H1 (cell line): ENCODE data around the gene CLEC16A. TPM values are rescaled to one million over a fixed set of nuclear protein-coding genes. Genes with fewer than 3 reads are reported as not detected.

Experiments used
- CTCF ChIA-PET: fragments of 300-600 bp; sonication (Branson Sonifier 250); formaldehyde crosslinking; loops from one replicate; lab custom pipeline; 2021; ENCODE audit not compliant: partially characterized antibody; lab: Charles Lee
- POLR2A ChIA-PET: fragments of 300-600 bp; sonication (Branson Sonifier 250); formaldehyde crosslinking; loops from one replicate; lab custom pipeline; 2021; ENCODE audit warnings: inconsistent platforms; ENCODE audit not compliant: partially characterized antibody; lab: Charles Lee
- DNase-seq, 2 experiments: peaks; one replicate each; pipeline versions ENCODE4 v3.0.0 to v3.0.0-alpha.2; 2010 to 2022; ENCODE audit warnings: low spot score in 2 of 2, low read depth in 1 of 2, mixed read lengths in 1 of 2
- FAIRE-seq: peaks from 2 replicates; lab custom pipeline; 2011; peaks lifted over from hg19 to GRCh38; lab: Jason Lieb, UNC
- H2AFZ ChIP-seq: 2 replicates; pipeline ENCODE4 v1.8.1; 2012; ENCODE audit warnings: low read length, inconsistent platforms
- H2AK5ac ChIP-seq: 2 replicates; pipeline ENCODE4 v1.6.1; 2013; ENCODE audit warnings: low read depth, low read length
- H2BK120ac ChIP-seq: replicated peaks from 2 replicates; pipeline ENCODE3; 2013; ENCODE audit warnings: low read depth, low read length, inconsistent platforms
- H2BK12ac ChIP-seq: 2 replicates; pipeline ENCODE4 v1.6.1; 2013; ENCODE audit warnings: low read depth, low read length
- H2BK15ac ChIP-seq: 2 replicates; pipeline ENCODE4 v1.6.1; 2013; ENCODE audit warnings: low read length
- H2BK20ac ChIP-seq: 2 replicates; pipeline ENCODE4 v1.6.1; 2013; ENCODE audit warnings: low read length
- H2BK5ac ChIP-seq: 2 replicates; pipeline ENCODE4 v1.6.1; 2013; ENCODE audit warnings: low read depth, low read length
- H3K14ac ChIP-seq: 2 replicates; pipeline ENCODE4 v1.6.1; 2013; ENCODE audit warnings: inconsistent platforms; ENCODE audit not compliant: insufficient read length
- H3K18ac ChIP-seq: 2 replicates; pipeline ENCODE4 v1.6.1; 2013; ENCODE audit warnings: low read length; ENCODE audit errors: extremely low read depth
- H3K23ac ChIP-seq: 2 replicates; pipeline ENCODE4 v1.6.1; 2013; ENCODE audit warnings: inconsistent platforms; ENCODE audit not compliant: insufficient read length
- H3K23me2 ChIP-seq: 2 replicates; pipeline ENCODE4 v1.6.1; 2013; ENCODE audit warnings: low read depth, low read length
- H3K27ac ChIP-seq: 2 replicates; pipeline ENCODE4 v1.6.1; 2011; ENCODE audit warnings: low read depth, low read length, inconsistent platforms
- H3K27me3 ChIP-seq, 4 experiments: replicated peaks in 1 of 4; 1 replicate in 1 of 4; 2 replicates in 3 of 4; pipeline versions ENCODE4 v1.6.1 to v1.8.1; 2011 to 2013; ENCODE audit warnings: low read length in 3 of 4, mild to moderate bottlenecking in 3 of 4, inconsistent platforms in 2 of 4, mixed read lengths in 2 of 4, moderate library complexity in 1 of 4; ENCODE audit not compliant: control insufficient read depth in 3 of 4, insufficient read depth in 3 of 4; ENCODE audit errors: extremely low read depth in 1 of 4
- H3K36me3 ChIP-seq, 4 experiments: 2 replicates each; pipeline versions ENCODE4 v1.6.1 to v1.8.1; 2011 to 2013; ENCODE audit warnings: mild to moderate bottlenecking in 4 of 4, low read length in 3 of 4, moderate library complexity in 2 of 4, control low read depth in 1 of 4, inconsistent platforms in 1 of 4; ENCODE audit not compliant: insufficient read depth in 4 of 4, control insufficient read depth in 2 of 4
- H3K4ac ChIP-seq: replicated peaks from 2 replicates; pipeline ENCODE3; 2013; ENCODE audit warnings: low read length, low read depth, mixed read lengths, inconsistent platforms; ENCODE audit not compliant: insufficient read length
- H3K4me1 ChIP-seq, 4 experiments: replicated peaks in 1 of 4; 1 replicate in 1 of 4; 2 replicates in 3 of 4; pipeline versions ENCODE4 v1.6.1 to v1.8.1; 2011 to 2013; ENCODE audit warnings: low read length in 3 of 4, inconsistent platforms in 2 of 4, mixed read lengths in 1 of 4; ENCODE audit not compliant: insufficient read depth in 4 of 4, control insufficient read depth in 3 of 4
- H3K4me2 ChIP-seq, 2 experiments: 2 replicates each; pipeline versions ENCODE4 v1.6.1 to v1.8.1; 2011 to 2013; ENCODE audit warnings: low read depth in 2 of 2, low read length in 2 of 2, control low read depth in 1 of 2, inconsistent platforms in 1 of 2, mild to moderate bottlenecking in 1 of 2; ENCODE audit not compliant: insufficient read depth in 1 of 2
- H3K4me3 ChIP-seq, 4 experiments: fragments of 200-600, 300-600 bp in 1 of 4; sonication (generic), shearing (Covaris generic), sonication (Bioruptor Twin) in 1 of 4; 2 replicates each; pipeline versions ENCODE4 v1.5.1 to v1.8.1; 2011 to 2016; ENCODE audit warnings: low read length in 4 of 4, low read depth in 3 of 4, control low read depth in 2 of 4, inconsistent platforms in 2 of 4, mild to moderate bottlenecking in 2 of 4, mixed read lengths in 1 of 4, moderate library complexity in 1 of 4; ENCODE audit not compliant: insufficient read depth in 2 of 4; ENCODE audit errors: extremely low read depth in 1 of 4
- H3K56ac ChIP-seq: replicated peaks from 2 replicates; pipeline ENCODE3; 2013; ENCODE audit warnings: low read depth, mild to moderate bottlenecking, mixed read lengths, low read length, inconsistent platforms; ENCODE audit not compliant: insufficient read length
- H3K79me1 ChIP-seq: 2 replicates; pipeline ENCODE4 v1.6.1; 2013; ENCODE audit warnings: low read depth, low read length, control low read depth
- H3K79me2 ChIP-seq, 2 experiments: 2 replicates each; pipeline versions ENCODE4 v1.6.1 to v1.8.1; 2012 to 2013; ENCODE audit warnings: low read length in 2 of 2, mild to moderate bottlenecking in 2 of 2, inconsistent platforms in 1 of 2; ENCODE audit not compliant: insufficient read depth in 2 of 2, control insufficient read depth in 1 of 2
- H3K9ac ChIP-seq, 4 experiments: replicated peaks in 1 of 4; 1 replicate in 1 of 4; 2 replicates in 3 of 4; pipeline versions ENCODE4 v1.6.1 to v1.8.1; 2011 to 2013; ENCODE audit warnings: low read depth in 3 of 4, low read length in 3 of 4, control low read depth in 2 of 4, mild to moderate bottlenecking in 2 of 4, moderate library complexity in 2 of 4, inconsistent platforms in 1 of 4; ENCODE audit errors: extremely low read depth in 1 of 4
- H3K9me3 ChIP-seq, 2 experiments: 2 replicates each; pipeline versions ENCODE4 v1.6.1 to v1.8.1; 2012 to 2013; ENCODE audit warnings: mild to moderate bottlenecking in 2 of 2, moderate library complexity in 2 of 2, control low read depth in 1 of 2, inconsistent platforms in 1 of 2, low read depth in 1 of 2, low read length in 1 of 2, mixed read lengths in 1 of 2; ENCODE audit not compliant: insufficient read depth in 2 of 2
- H4K20me1 ChIP-seq, 2 experiments: replicated peaks in 1 of 2; 2 replicates each; pipeline versions ENCODE3 to v1.8.1; 2011 to 2013; ENCODE audit warnings: inconsistent platforms in 2 of 2, low read length in 2 of 2, mild to moderate bottlenecking in 1 of 2; ENCODE audit not compliant: insufficient read depth in 2 of 2, control insufficient read depth in 1 of 2
- H4K5ac ChIP-seq: 2 replicates; pipeline ENCODE4 v1.6.1; 2013; ENCODE audit warnings: low read length, low read depth, mixed read lengths, inconsistent platforms; ENCODE audit not compliant: insufficient read length
- H4K8ac ChIP-seq: 2 replicates; pipeline ENCODE4 v1.8.0; 2013; ENCODE audit warnings: mild to moderate bottlenecking, moderate library complexity, low read length, inconsistent platforms; ENCODE audit not compliant: insufficient read depth; ENCODE audit errors: extremely low read depth
- H4K91ac ChIP-seq: replicated peaks from 2 replicates; pipeline ENCODE3; 2013; ENCODE audit warnings: low read length, mixed read lengths, inconsistent platforms; ENCODE audit not compliant: insufficient read length
- BRCA1 ChIP-seq: IDR thresholded peaks from 2 replicates; pipeline ENCODE4 v1.6.1; 2012; ENCODE audit warnings: low read depth, low read length, improper control_type of control experiment
- EGR1 ChIP-seq: IDR thresholded peaks from 2 replicates; pipeline ENCODE4 v1.6.1; 2011; ENCODE audit warnings: low read depth, low read length, borderline replicate concordance
- EZH2 ChIP-seq: fragments of 200-600 bp; sonication (generic); IDR thresholded peaks from 2 replicates; pipeline ENCODE4 v1.7.1; 2012; ENCODE audit warnings: low read depth, mild to moderate bottlenecking, moderate library complexity, low read length, inconsistent platforms; ENCODE audit not compliant: severe bottlenecking
- HDAC2 ChIP-seq, 2 experiments: fragments of 300-600 bp in 1 of 2; sonication (generic) in 1 of 2; IDR thresholded peaks; 2 replicates each; pipeline ENCODE4 v1.6.1; 2011 to 2012; ENCODE audit warnings: low read depth in 2 of 2, low read length in 2 of 2, mild to moderate bottlenecking in 2 of 2, moderate library complexity in 2 of 2, borderline replicate concordance in 1 of 2, inconsistent platforms in 1 of 2
- HDAC6 ChIP-seq: IDR thresholded peaks from one replicate; pipeline ENCODE4 v1.7.1; 2012; ENCODE audit warnings: low read depth, mild to moderate bottlenecking, inconsistent platforms, low read length, moderate library complexity
- KDM1A ChIP-seq: fragments of 200-600, 300-600 bp; sonication (generic); IDR thresholded peaks from 2 replicates; pipeline ENCODE4 v1.7.1; 2016; ENCODE audit warnings: mild to moderate bottlenecking, low read length, borderline replicate concordance
- POU5F1 ChIP-seq: IDR thresholded peaks from 2 replicates; pipeline ENCODE4 v1.6.1; 2011; ENCODE audit warnings: low read depth, mild to moderate bottlenecking, low read length, moderate library complexity
- RNF2 ChIP-seq: fragments of 200-900, 300-1000 bp; sonication (generic); IDR thresholded peaks from 2 replicates; pipeline ENCODE4 v1.7.1; 2016; ENCODE audit warnings: borderline replicate concordance, low read depth, mild to moderate bottlenecking, antibody characterized with exemption, low read length; ENCODE audit not compliant: poor library complexity, severe bottlenecking; ENCODE audit errors: missing control alignments
- SIX5 ChIP-seq: IDR thresholded peaks from 2 replicates; pipeline ENCODE4 v1.6.1; 2011; ENCODE audit warnings: mild to moderate bottlenecking, low read depth, low read length
- SUZ12 ChIP-seq: fragments of 200-600 bp; sonication (generic); IDR thresholded peaks from 2 replicates; pipeline ENCODE4 v1.6.1; 2012; ENCODE audit warnings: mild to moderate bottlenecking, inconsistent platforms, low read length, moderate library complexity, mixed read lengths
- TAF7 ChIP-seq: optimal IDR thresholded peaks from 2 replicates; pipeline ENCODE3; 2011; ENCODE audit warnings: low read depth, mild to moderate bottlenecking, inconsistent platforms, low read length, moderate library complexity, borderline replicate concordance
- TEAD4 ChIP-seq: IDR thresholded peaks from 2 replicates; pipeline ENCODE4 v1.6.1; 2012; ENCODE audit warnings: low read depth, low read length, inconsistent platforms, mixed read lengths
- WGBS, 2 experiments: shearing (Covaris generic) in 1 of 2; methylation state at CpG; one replicate each; pipeline versions ENCODE4 v1.1.6 to v1.1.7; 2013 to 2015; ENCODE audit warnings: low lambda C conversion rate in 2 of 2, mixed read lengths in 2 of 2, inconsistent platforms in 1 of 2, low coverage in 1 of 2, missing lambda C conversion rate in 1 of 2; ENCODE audit not compliant: insufficient replicate concordance in 2 of 2, insufficient coverage in 1 of 2, insufficient read length in 1 of 2; ENCODE audit errors: extremely low coverage in 1 of 2, missing lambda C conversion rate in 1 of 2; 5-methylcytosine and 5-hydroxymethylcytosine counted together
- polyA plus RNA-seq, 7 experiments: library from polyadenylated mRNA; depleted of rRNA in 3 of 7; stranded (reverse) in 5 of 7; unstranded in 2 of 7; fragments of >200 nt in 5 of 7; fragments of 200-250 nt in 2 of 7; gene quantifications; 1 replicate in 5 of 7; 2 replicates in 1 of 7; 4 replicates in 1 of 7; pipeline versions ENCODE4 v1.2.1 to v1.2.3, GENCODE V29; 2011 to 2013; ENCODE audit warnings: missing spikeins in 2 of 7, mixed read lengths in 2 of 7
- total RNA-seq: library from RNA; stranded (reverse); fragmentation: NEBNext Ultra II Directional; extraction: Animal tissue kit (Norgen Biotek cat#: 25700); gene quantifications from 2 replicates; pipeline ENCODE4 v1.2.1, GENCODE V29; 2021

The CLEC16A gene
- total and polyA plus RNA-seq, 2 of the 8 experiments (the other 6 are each of a cell fraction or from before 2014, with no cell fraction given), result 7.6 to 19.3 TPM

DNA sequence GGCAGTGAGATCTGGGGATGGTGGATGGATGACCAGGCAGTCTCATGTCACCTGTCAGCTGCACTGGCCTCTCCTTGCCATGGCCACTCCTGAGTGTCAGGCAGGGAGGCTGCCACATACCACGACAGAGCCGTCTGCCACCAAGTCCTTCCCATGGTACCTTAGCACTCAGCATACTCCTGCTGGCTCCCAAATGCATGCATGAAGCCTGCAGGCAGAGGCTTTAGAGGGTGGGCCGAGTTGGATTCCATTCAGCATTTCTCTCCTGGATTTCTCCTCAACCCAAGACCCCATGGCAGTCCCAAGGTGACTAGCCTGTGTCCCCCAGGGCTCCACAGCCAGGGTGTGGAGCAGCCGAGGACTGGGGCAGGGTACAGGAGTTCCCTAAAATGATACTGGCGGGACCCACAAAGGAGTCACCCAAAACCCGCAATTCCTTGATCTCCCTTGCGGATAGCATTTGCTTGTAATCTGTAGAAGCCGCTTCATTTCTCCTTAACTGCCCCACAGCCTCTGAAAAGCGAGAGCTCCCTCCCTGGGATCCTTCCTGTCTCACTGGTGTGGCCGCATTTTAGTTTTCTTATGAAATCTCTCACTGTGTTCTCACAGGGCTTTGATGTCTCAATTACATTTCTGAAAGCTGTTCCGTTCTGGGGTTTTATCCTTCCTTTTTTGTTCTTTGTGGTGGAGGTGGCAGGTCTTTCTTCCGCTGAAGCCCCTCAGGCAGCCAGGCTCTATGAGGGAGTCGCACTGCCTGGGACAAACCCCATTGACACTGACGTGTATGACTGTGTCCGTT is 170.2 kb downstream of the CLEC16A start:
- ChIA-PET POLR2A (interaction anchor here (1.0 kb wide), 1 partner anchor 8 kb away, joined by 5 read pairs; no protein-coding TSS in a partner anchor), CTCF (interaction anchor here (0.6 to 1.2 kb wide), 2 partner anchors 62 to 257 kb away, joined by 3 read pairs; no protein-coding TSS in a partner anchor)
- H3K79me1 ChIP-seq, result no peaks in the 10 kb centered on the region
- no peak overlapping the region; the same call in 1 of the 2 replicates for H4K8ac ChIP-seq
- peaks cover 0 to 2% of the 10 kb centered on the region in 2 experiments for H4K20me1 ChIP-seq
- H3K4ac ChIP-seq, result no peak overlapping the region
- H3K4me1 ChIP-seq, result peaks cover 0 to 6% (median 0%) of the 10 kb centered on the region in 4 experiments; a peak in 3 of 7 replicates
- no peak overlapping the region for H2AFZ ChIP-seq
- H2BK120ac ChIP-seq, result no peak overlapping the region
- no peak overlapping the region for H2BK15ac ChIP-seq
- no peaks in the 10 kb centered on the region for H3K9me3 ChIP-seq
- H3K9ac ChIP-seq, result no peak overlapping the region
- no peak overlapping the region for H2BK20ac ChIP-seq
- no peaks in the 10 kb centered on the region; the same call in 1 of the 2 replicates for H3K23me2 ChIP-seq
- no peak overlapping the region for H3K23ac ChIP-seq
- no peak overlapping the region for H3K4me2 ChIP-seq
- H3K4me3 ChIP-seq, result no peak overlapping the region
- H3K36me3 ChIP-seq, result no peaks in the 10 kb centered on the region
- TF ChIP-seq RNF2 (no peak), HDAC2 (IDR thresholded peaks at IDR 0.05; ENCODE audit: borderline replicate concordance in 1 of 2, low read depth in 2 of 2, low read length in 2 of 2) (no peak), HDAC6 (no peak), KDM1A (no peak), SUZ12 (no peak), EZH2 (no peak), SIX5 (no peak), EGR1 (no peak), POU5F1 (no peak), TAF7 (no peak), BRCA1 (no peak), TEAD4 (no peak)
- no peak overlapping the region for H3K14ac ChIP-seq
- no peaks in the 10 kb centered on the region for H3K79me2 ChIP-seq
- no peak overlapping the region for H2BK5ac ChIP-seq
- H3K56ac ChIP-seq, result no peak overlapping the region
- FAIRE-seq (no peak), DNase-seq (no peak)
- H2BK12ac ChIP-seq, result no peak overlapping the region
- H3K27ac ChIP-seq, result no peak overlapping the region
- 82% methylated on average over 15 of the region's 15 CpGs; no CpG with 5 or more reads in 1 of the 2 experiments for WGBS, 2 experiments
- no peak overlapping the region for H2AK5ac ChIP-seq
- no peak overlapping the region for H4K91ac ChIP-seq
- H3K27me3 ChIP-seq, result no peaks in the 10 kb centered on the region
- no peak overlapping the region for H3K18ac ChIP-seq
- H4K5ac ChIP-seq, result no peak overlapping the region
